Measurements from ENCODE around the gene CPLX4. TPM values are rescaled to one million over a fixed set of nuclear protein-coding genes. Genes with fewer than 3 reads are reported as not detected.

Gene CPLX4
- total RNA-seq, 4 donors from 2014 or later: not detected

DNA sequence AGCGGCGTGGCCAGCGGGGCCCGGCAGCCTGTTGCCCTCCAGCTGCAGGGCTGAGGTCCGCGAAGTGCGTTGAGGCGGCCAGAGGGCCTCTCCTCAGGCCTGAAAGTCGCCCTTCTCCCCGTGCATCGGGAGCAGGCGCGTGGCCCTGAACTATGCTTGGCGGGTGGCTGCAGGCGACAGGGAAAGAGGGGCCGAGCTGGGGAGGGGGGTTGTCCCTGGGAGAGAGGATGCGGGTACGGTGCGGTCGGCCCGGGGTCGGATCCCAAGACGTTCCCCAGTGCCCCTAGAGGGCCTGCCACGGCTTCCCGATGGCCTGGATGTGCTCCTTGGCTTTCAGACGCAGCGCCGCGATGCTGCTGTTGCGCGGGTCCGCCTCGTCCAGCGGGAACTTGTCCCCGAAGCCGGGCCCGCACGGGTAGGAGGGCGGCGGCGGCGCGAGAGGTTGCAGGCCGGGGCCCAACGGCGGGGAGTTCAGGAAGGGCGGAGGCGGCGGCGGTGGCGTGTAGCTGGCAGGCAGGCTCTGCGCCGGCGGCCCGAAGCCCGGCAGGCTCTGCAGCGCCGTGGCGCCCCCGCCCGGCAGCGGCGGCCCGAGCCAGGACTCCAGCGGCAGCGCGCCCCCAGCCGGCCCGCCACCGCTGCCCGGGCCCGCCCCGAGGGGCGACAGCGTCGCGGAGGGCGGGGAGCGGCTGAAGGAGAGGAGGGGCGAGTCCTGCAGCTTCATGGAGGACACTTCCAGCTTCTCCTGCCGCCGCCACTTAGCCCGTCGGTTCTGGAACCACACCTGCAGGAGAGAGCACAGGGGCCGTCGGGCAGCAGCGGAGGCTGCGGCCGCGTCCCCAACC lies 49.5 kb downstream of the CPLX4 start:
- TF ChIP-seq, protein P1, sequence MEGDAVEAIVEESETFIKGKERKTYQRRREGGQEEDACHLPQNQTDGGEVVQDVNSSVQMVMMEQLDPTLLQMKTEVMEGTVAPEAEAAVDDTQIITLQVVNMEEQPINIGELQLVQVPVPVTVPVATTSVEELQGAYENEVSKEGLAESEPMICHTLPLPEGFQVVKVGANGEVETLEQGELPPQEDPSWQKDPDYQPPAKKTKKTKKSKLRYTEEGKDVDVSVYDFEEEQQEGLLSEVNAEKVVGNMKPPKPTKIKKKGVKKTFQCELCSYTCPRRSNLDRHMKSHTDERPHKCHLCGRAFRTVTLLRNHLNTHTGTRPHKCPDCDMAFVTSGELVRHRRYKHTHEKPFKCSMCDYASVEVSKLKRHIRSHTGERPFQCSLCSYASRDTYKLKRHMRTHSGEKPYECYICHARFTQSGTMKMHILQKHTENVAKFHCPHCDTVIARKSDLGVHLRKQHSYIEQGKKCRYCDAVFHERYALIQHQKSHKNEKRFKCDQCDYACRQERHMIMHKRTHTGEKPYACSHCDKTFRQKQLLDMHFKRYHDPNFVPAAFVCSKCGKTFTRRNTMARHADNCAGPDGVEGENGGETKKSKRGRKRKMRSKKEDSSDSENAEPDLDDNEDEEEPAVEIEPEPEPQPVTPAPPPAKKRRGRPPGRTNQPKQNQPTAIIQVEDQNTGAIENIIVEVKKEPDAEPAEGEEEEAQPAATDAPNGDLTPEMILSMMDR (IDR thresholded peaks at IDR 0.05): peak in 2 of 6 experiments; percentile 10 to 35
- TF ChIP-seq POLR2A (IDR thresholded peaks at IDR 0.05): no peak
- Histone ChIP-seq H3K27me3 (peaks cover 77% of the 10 kb centered on the region), H3K36me3 (no peaks in the 10 kb centered on the region), H3K9me3 (no peaks in the 10 kb centered on the region), H3K4me3 (replicated peaks in 1 of 3) (no peak overlapping the region), H3K27ac (no peak overlapping the region), H3K4me1 (peaks cover 23 to 35% of the 10 kb centered on the region in 2 donors)
- intact Hi-C loops (cut with DNase I): no loop called here
- DNase-seq: peak; percentile 28 to 30
- 3 to 4% methylated on average over 25 to 30 of the region's 90 CpGs for WGBS, 2 donors

DNA sequence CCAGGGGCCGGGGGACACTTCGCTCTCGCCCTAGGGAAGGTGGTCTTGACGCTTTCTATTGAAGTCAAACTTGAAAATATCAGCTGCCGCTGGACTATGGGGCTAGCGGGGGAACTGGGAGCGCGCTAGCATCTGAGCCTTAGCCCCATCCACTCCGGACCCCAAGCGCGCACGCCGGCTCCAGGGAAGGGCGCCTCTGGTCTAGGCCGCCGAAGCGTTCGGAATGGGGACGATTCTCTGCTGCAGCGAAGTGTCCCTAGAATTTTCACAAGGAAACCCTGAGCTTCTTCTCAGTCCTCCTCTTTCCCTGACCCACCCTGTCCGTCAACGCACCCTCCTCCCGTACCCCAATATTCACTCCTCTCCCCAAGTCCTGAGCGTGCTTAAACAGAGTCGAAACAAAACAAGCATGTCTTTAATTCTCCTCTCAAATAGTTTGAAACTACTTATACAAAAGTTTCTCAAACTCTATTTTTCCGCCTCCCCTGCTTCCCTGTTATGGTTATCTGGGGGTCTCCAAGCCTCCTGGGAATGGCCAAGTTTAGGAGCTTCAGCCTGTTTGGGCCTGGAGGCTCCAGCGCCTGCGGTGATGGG lies 50.2 kb downstream of the CPLX4 start:
- Histone ChIP-seq H3K4me3 (replicated peaks in 1 of 3) (no peak overlapping the region), H3K27me3 (peaks cover 75% of the 10 kb centered on the region), H3K9me3 (no peaks in the 10 kb centered on the region), H3K36me3 (no peaks in the 10 kb centered on the region), H3K4me1 (peaks cover 16 to 28% of the 10 kb centered on the region in 2 donors), H3K27ac (no peak overlapping the region)
- DNase-seq: no peak
- TF ChIP-seq POLR2A (IDR thresholded peaks at IDR 0.05): no peak
- TF ChIP-seq, protein P1 (IDR thresholded peaks at IDR 0.05): no peak
- 8% methylated on average over 26 of the region's 28 CpGs for WGBS, 2 donors
- intact Hi-C loops (cut with DNase I): no loop called here

DNA sequence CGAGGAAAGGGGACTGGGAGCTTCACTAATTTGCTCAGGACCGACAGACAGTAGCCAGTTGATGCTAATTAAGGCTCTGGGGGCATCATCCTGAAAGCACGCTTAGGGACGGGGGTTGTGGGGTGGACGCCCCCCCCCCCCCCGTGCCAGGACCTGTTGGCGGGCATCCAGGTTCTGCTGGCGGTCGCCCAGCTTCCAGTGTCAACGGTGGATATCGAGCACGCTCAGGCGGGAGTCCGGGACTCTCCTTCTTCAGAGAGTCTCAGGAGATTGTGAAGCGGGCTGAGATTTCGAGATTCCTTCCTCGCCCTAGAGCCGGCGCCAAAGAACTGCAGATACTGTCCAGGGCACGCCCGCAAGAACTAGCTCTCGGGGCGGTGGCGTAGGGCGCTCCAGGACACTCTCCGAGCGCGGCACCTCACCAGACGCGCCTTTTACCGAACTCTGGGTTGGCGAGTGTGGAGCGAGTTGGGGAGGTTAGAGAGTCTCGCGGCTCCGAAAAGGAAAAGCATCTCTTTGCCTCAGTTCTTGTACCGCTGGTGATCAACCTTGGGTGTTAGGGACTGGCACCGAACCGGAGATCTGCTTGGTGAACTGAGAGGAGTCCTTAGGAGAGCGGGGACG lies 50.8 kb downstream of the CPLX4 start:
- WGBS, 2 donors: 2 to 6% methylated on average over 8 to 23 of the region's 41 CpGs
- peak in 1 of 2 donors; percentile 4 for DNase-seq
- Histone ChIP-seq H3K4me3 (replicated peaks in 1 of 3) (no peak overlapping the region), H3K27ac (no peak overlapping the region), H3K36me3 (no peaks in the 10 kb centered on the region), H3K9me3 (no peaks in the 10 kb centered on the region), H3K27me3 (peaks cover 69% of the 10 kb centered on the region), H3K4me1 (peaks cover 13 to 22% of the 10 kb centered on the region in 2 donors)
- intact Hi-C loops (cut with DNase I): no loop called here
- no peak for TF ChIP-seq POLR2A (IDR thresholded peaks at IDR 0.05)
- TF ChIP-seq, protein P1 (IDR thresholded peaks at IDR 0.05): no peak

DNA sequence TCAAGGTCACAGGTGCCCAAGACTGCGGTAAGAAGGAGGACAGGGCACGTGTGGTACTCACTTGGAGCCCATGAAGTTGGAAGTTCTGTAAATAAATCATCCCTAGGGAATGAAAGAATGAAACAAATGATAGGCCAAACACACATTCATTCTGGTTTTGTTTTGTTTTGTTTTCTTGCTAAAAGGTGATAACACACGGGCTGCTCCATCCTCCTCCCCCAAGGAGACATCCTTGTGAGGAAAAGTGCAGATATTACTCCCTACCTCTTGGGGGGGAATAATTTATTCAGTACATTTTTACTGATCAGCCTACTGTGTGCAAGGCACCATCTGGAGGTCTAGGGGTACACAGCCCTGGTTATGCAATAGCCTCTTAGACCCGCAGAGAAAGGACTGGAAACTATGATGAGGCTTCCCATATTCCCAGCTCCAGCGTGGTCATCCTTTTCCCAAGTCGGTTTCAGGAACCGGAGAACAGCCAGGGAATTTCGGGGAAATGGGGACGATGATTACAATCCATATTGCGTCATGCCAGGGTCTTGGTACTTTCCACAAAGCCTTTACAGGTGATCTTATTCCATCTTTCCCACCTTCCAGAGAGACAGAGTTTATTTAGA lies 51.5 kb downstream of the CPLX4 start:
- intact Hi-C loops (cut with DNase I): no loop called here
- WGBS, 2 donors: 5 to 8% methylated on average over 10 of the region's 10 CpGs
- DNase-seq: no peak
- no peaks in the 10 kb centered on the region for H3K36me3 ChIP-seq
- no peak overlapping the region for H3K4me3 ChIP-seq (replicated peaks in 1 of 3)
- peaks cover 63% of the 10 kb centered on the region for H3K27me3 ChIP-seq
- peaks cover 13 to 16% of the 10 kb centered on the region in 2 donors for H3K4me1 ChIP-seq
- TF ChIP-seq, protein P1 (IDR thresholded peaks at IDR 0.05): no peak
- no peak for TF ChIP-seq POLR2A (IDR thresholded peaks at IDR 0.05)
- no peaks in the 10 kb centered on the region for H3K9me3 ChIP-seq
- H3K27ac ChIP-seq: no peak overlapping the region

All from thyroid gland (tissue), 4 donors.